ENCODE measurements around the gene LNPEP.

DNA sequence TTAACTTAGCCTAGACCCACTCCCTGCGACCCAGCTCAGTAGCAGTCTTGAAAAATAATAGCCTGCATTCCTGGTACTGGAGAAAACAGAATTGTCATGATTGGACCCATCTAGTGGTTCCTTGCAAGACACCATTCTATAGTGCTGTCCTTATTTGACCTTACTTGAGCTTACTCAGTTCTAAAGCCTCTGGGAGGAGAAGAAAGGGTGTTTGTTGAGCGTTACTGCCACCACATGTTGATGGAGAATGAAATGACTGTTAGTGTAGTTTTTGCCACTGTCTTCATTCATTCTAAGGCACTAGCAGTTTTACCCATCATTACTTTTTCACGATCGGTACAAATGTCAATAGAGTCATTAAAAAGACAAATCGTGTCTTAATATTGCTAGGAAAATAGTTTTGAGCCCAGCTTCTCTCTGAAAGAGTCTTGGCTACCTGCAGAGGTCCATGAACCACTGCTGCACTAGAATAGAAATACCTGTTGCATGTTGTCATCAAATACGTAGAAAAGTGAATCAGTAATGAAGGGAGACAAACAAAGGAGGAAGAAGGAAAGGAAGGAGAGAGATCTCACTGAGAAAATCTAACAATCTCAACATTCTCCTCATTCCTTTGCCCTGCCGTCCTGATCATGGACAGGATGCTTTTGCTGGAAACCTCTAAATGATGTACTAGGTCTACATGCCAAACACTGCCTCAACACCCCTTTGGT, 110.5 kb downstream of the LNPEP start:
- TF ChIP-seq EP300 (IDR thresholded peaks at IDR 0.05): no peak
- TF ChIP-seq POLR2A (IDR thresholded peaks at IDR 0.05): no peak
